Measurements from ENCODE around the gene ABCA8. TPM values are rescaled to one million over a fixed set of nuclear protein-coding genes. Genes with fewer than 3 reads are reported as not detected.

ABCA8 gene
- total RNA-seq, 4 donors from 2014 or later, result 26.1 to 95.4 (median 56.1) TPM

GRCh38 chr17:68884888-68885287 lies 70.3 kb downstream of the ABCA8 start:
- DNase-seq, result no peak
- WGBS, 2 donors, result 93 to 94% methylated on average over 4 of the region's 4 CpGs
- Histone ChIP-seq H3K4me3 (replicated peaks in 1 of 3) (no peak overlapping the region), H3K27me3 (no peaks in the 10 kb centered on the region), H3K4me1 (no peaks in the 10 kb centered on the region), H3K36me3 (peaks cover 0 to 5% of the 10 kb centered on the region in 2 donors), H3K27ac (no peak overlapping the region), H3K9me3 (no peaks in the 10 kb centered on the region)
- TF ChIP-seq POLR2A (IDR thresholded peaks at IDR 0.05), result no peak
- no peak for TF ChIP-seq CTCF (IDR thresholded peaks at IDR 0.05)
- intact Hi-C loops (cut with DNase I), result no loop called here

- no peak for DNase-seq
- intact Hi-C loops (cut with DNase I), result no loop called here
- H3K27ac ChIP-seq, result no peak overlapping the region
- no peaks in the 10 kb centered on the region for H3K27me3 ChIP-seq
- 89 to 91% methylated on average over 5 of the region's 5 CpGs for WGBS, 2 donors
- no peaks in the 10 kb centered on the region for H3K9me3 ChIP-seq
- H3K36me3 ChIP-seq, result peaks cover 5 to 7% of the 10 kb centered on the region in 2 donors
- no peaks in the 10 kb centered on the region for H3K4me1 ChIP-seq
- TF ChIP-seq CTCF (IDR thresholded peaks at IDR 0.05), result no peak
- no peak overlapping the region for H3K4me3 ChIP-seq (replicated peaks in 1 of 3)
Observed at GRCh38 chr17:68878226-68878885, 76.8 kb downstream of the ABCA8 start.

GRCh38 chr17:68871447-68871846 lies 83.7 kb downstream of the ABCA8 start:
- Histone ChIP-seq H3K27me3 (no peaks in the 10 kb centered on the region), H3K4me1 (peaks cover 0 to 5% of the 10 kb centered on the region in 2 donors), H3K36me3 (peaks cover 0 to 8% of the 10 kb centered on the region in 2 donors), H3K27ac (no peak overlapping the region), H3K9me3 (no peaks in the 10 kb centered on the region), H3K4me3 (replicated peaks in 1 of 3) (no peak overlapping the region)
- WGBS, 2 donors, result 94 to 97% methylated on average over 2 of the region's 2 CpGs
- no peak for DNase-seq
- intact Hi-C loops (cut with DNase I), result no loop called here
- no peak for TF ChIP-seq POLR2A (IDR thresholded peaks at IDR 0.05)
- TF ChIP-seq CTCF (IDR thresholded peaks at IDR 0.05), result no peak

- 68 to 82% methylated on average over 1 of the region's 1 CpG for WGBS, 2 donors
- DNase-seq, result no peak
Observed at GRCh38 chr17:68870976-68871375, 84.2 kb downstream of the ABCA8 start.

More at GRCh38 chr17:68870976-68871375, 84.2 kb downstream of the ABCA8 start:
- no peaks in the 10 kb centered on the region for H3K9me3 ChIP-seq
- H3K27ac ChIP-seq, result no peak overlapping the region
- intact Hi-C loops (cut with DNase I), result no loop called here
- H3K4me3 ChIP-seq (replicated peaks in 1 of 3), result no peak overlapping the region
- no peaks in the 10 kb centered on the region for H3K27me3 ChIP-seq
- TF ChIP-seq POLR2A (IDR thresholded peaks at IDR 0.05), result no peak
- no peak for TF ChIP-seq CTCF (IDR thresholded peaks at IDR 0.05)
- peaks cover 0 to 8% of the 10 kb centered on the region in 2 donors for H3K36me3 ChIP-seq
- peaks cover 0 to 5% of the 10 kb centered on the region in 2 donors for H3K4me1 ChIP-seq

Measured in thyroid gland (tissue), 4 donors.